ENCODE data around the gene TIMM23. TPM values are rescaled to one million over a fixed set of nuclear protein-coding genes. Genes with fewer than 3 reads are reported as not detected.
"Not testable (repeated sequence)": the region's sequence is repeated elsewhere in the genome, so short reads cannot be mapped to it uniquely, and the experiment has no call there.

The TIMM23 gene
- total and polyA plus RNA-seq, 2 of the 4 experiments (the other 2 are of a cell fraction), result 82.4 to 86.2 TPM

DNA sequence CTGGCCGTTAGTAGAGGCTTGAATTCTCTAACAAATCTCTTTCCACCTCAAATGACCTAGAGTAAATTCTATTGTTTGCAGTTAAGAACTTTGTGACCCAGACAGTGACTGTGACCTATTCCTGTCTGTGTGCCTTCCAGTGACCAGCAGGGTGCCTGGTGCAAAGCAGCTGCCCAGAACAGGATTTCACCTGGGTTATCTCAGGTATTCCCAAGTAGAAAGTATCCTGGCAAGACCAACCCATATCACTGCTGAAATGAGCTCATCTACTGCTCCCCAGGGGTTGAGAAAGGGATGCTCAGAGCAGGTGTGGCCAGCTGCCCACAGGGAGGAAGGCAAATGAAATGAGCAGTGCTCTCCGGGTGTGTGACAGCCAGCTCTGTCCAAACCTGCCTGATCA is 75.9 kb downstream of the TIMM23 start:
- Histone ChIP-seq H3K27me3 (ENCODE audit: control insufficient read depth, insufficient read depth, low read length) (peaks cover 38% of the 10 kb centered on the region), H3K4ac (ENCODE audit: low read depth, low read length) (no peak overlapping the region), H3K14ac (replicated peaks; ENCODE audit: low read depth, low read length) (no peak overlapping the region), H3K18ac (ENCODE audit: low read depth, low read length) (no peak overlapping the region), H3K9ac (ENCODE audit: low read depth, low read length) (no peak overlapping the region), H4K5ac (ENCODE audit: low read depth, low read length) (no peak overlapping the region), H3K9me3 (ENCODE audit: control insufficient read depth, insufficient read depth, low read length) (no peaks in the 10 kb centered on the region), H3K4me2 (ENCODE audit: low read depth, low read length) (no peak overlapping the region), H4K91ac (ENCODE audit: insufficient read depth, low read depth, low read length) (no peak overlapping the region), H2BK20ac (ENCODE audit: low read depth, low read length) (no peak overlapping the region), H2AK9ac (replicated peaks; ENCODE audit: low read depth, low read length, poor library complexity) (no peak overlapping the region), H3K79me1 (ENCODE audit: low read depth in 1 of 2, low read length in 2 of 2) (no peaks in the 10 kb centered on the region), H2BK120ac (ENCODE audit: low read depth, low read length) (no peak overlapping the region), H3K56ac (ENCODE audit: extremely low read depth, insufficient read depth, low read length) (no peak overlapping the region), H4K8ac (ENCODE audit: low read depth in 2 of 2, low read length in 2 of 2) (no peak overlapping the region), H4K20me1 (ENCODE audit: insufficient read depth, low read length) (no peaks in the 10 kb centered on the region), H2BK15ac (ENCODE audit: low read depth, low read length) (no peak overlapping the region), H3K4me3 (ENCODE audit: insufficient read depth, low read depth, low read length) (no peak overlapping the region), H3K9me1 (ENCODE audit: insufficient read depth, low read length) (no peaks in the 10 kb centered on the region), H3K23ac (ENCODE audit: low read depth, low read length) (no peak overlapping the region), H2AK5ac (ENCODE audit: low read depth, low read length) (no peak overlapping the region), H3K4me1 (ENCODE audit: control insufficient read depth, insufficient read depth, low read length) (no peaks in the 10 kb centered on the region), H3K27ac (ENCODE audit: insufficient read depth, low read length) (no peak overlapping the region), H2BK5ac (ENCODE audit: low read depth, low read length, poor library complexity, severe bottlenecking) (no peak overlapping the region), H3K36me3 (ENCODE audit: control insufficient read depth, insufficient read depth, low read length) (no peaks in the 10 kb centered on the region), H2AFZ (replicated peaks; ENCODE audit: low read length, poor library complexity) (no peak overlapping the region)
- ATAC-seq (ENCODE audit: low read depth), result no peak
- ChIA-PET POLR2A (ENCODE audit: unreplicated experiment) (no interaction called here), CTCF (no interaction called here)
- dilution Hi-C loops (cut with HindIII; ENCODE audit: low sequenced_read_pairs, unreplicated experiment) (no loop called here), in situ Hi-C loops (cut with MboI; ENCODE audit: low sequenced_read_pairs) (no loop called here), intact Hi-C loops (cut with micrococcal nuclease) (no loop called here)
- DNase-seq, result no peak
- TF ChIP-seq, protein P1, sequence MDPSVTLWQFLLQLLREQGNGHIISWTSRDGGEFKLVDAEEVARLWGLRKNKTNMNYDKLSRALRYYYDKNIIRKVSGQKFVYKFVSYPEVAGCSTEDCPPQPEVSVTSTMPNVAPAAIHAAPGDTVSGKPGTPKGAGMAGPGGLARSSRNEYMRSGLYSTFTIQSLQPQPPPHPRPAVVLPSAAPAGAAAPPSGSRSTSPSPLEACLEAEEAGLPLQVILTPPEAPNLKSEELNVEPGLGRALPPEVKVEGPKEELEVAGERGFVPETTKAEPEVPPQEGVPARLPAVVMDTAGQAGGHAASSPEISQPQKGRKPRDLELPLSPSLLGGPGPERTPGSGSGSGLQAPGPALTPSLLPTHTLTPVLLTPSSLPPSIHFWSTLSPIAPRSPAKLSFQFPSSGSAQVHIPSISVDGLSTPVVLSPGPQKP (IDR thresholded peaks at IDR 0.05; ENCODE audit: borderline replicate concordance, low read depth, low read length), result no peak
- TF ChIP-seq CHD1 (IDR thresholded peaks at IDR 0.05; ENCODE audit: low read depth, low read length) (no peak), MAFK (IDR thresholded peaks at IDR 0.05; ENCODE audit: low read depth, low read length) (no peak), MAZ (IDR thresholded peaks at IDR 0.05; ENCODE audit: borderline replicate concordance, low read depth, low read length) (no peak)
- WGBS, 2 experiments (ENCODE audit: extremely low coverage in 2 of 2, insufficient read length in 1 of 2), result no CpG with 5 or more reads among the region's 2 CpGs
- BruUV-seq (replicated peaks), result no TSS peak

DNA sequence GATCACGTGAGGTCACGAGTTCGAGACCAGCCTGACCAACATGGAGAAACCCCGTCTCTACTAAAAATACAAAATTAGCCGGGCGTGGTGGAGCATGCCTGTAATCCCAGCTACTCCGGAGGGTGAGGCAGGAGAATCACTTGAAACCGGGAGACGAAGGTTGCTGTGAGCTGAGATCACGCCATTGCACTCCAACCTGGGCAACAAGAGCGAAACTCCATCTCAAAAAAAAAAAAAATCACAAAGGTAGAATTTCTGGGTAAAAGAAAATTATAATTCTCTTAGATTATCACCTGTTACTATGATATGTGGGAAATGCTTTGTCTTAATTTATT is 77.2 kb downstream of the TIMM23 start:
- CTCF ChIA-PET, result interaction anchor here (0.6 kb wide), 1 partner anchor 29 kb away, joined by 5 read pairs; no protein-coding TSS in a partner anchor
- in situ Hi-C loops (cut with MboI; ENCODE audit: low sequenced_read_pairs), result not testable (repeated sequence)
- peaks cover 43% of the 10 kb centered on the region for H3K27me3 ChIP-seq (ENCODE audit: control insufficient read depth, insufficient read depth, low read length)

More for the DNA sequence above, 77.2 kb downstream of the TIMM23 start:
- H3K4me2 ChIP-seq (ENCODE audit: low read depth, low read length); H2AK9ac ChIP-seq (replicated peaks; ENCODE audit: low read depth, low read length, poor library complexity); H3K4me3 ChIP-seq (ENCODE audit: insufficient read depth, low read depth, low read length); H2BK120ac ChIP-seq (ENCODE audit: low read depth, low read length); H2BK5ac ChIP-seq (ENCODE audit: low read depth, low read length, poor library complexity, severe bottlenecking); H3K36me3 ChIP-seq (ENCODE audit: control insufficient read depth, insufficient read depth, low read length); H2AFZ ChIP-seq (replicated peaks; ENCODE audit: low read length, poor library complexity); BruUV-seq (replicated peaks); H3K56ac ChIP-seq (ENCODE audit: extremely low read depth, insufficient read depth, low read length); H3K4me1 ChIP-seq (ENCODE audit: control insufficient read depth, insufficient read depth, low read length); H2BK20ac ChIP-seq (ENCODE audit: low read depth, low read length); H3K23ac ChIP-seq (ENCODE audit: low read depth, low read length); POLR2A ChIA-PET (ENCODE audit: unreplicated experiment); H3K9me1 ChIP-seq (ENCODE audit: insufficient read depth, low read length); H3K14ac ChIP-seq (replicated peaks; ENCODE audit: low read depth, low read length); H4K91ac ChIP-seq (ENCODE audit: insufficient read depth, low read depth, low read length); H3K4ac ChIP-seq (ENCODE audit: low read depth, low read length); intact Hi-C loops (cut with micrococcal nuclease); dilution Hi-C loops (cut with HindIII; ENCODE audit: low sequenced_read_pairs, unreplicated experiment); H4K20me1 ChIP-seq (ENCODE audit: insufficient read depth, low read length); H3K9ac ChIP-seq (ENCODE audit: low read depth, low read length); H2AK5ac ChIP-seq (ENCODE audit: low read depth, low read length); H4K8ac ChIP-seq (ENCODE audit: low read depth in 2 of 2, low read length in 2 of 2); ATAC-seq (ENCODE audit: low read depth); H3K79me1 ChIP-seq (ENCODE audit: low read depth in 1 of 2, low read length in 2 of 2); DNase-seq; H3K27ac ChIP-seq (ENCODE audit: insufficient read depth, low read length); H3K18ac ChIP-seq (ENCODE audit: low read depth, low read length); H2BK15ac ChIP-seq (ENCODE audit: low read depth, low read length); H3K9me3 ChIP-seq (ENCODE audit: control insufficient read depth, insufficient read depth, low read length); H4K5ac ChIP-seq (ENCODE audit: low read depth, low read length): not testable (repeated sequence)
- no CpG with 5 or more reads among the region's 11 CpGs for WGBS, 2 experiments (ENCODE audit: extremely low coverage in 2 of 2, insufficient read length in 1 of 2)
